Measurements from ENCODE around the gene CCDC187. TPM values are rescaled to one million over a fixed set of nuclear protein-coding genes. Genes with fewer than 3 reads are reported as not detected.

The CCDC187 gene
- total and polyA plus RNA-seq, 2 of the 13 experiments (the other 11 are each of a cell fraction or from before 2014, with no cell fraction given) = 0.03 to 0.13 TPM

DNA sequence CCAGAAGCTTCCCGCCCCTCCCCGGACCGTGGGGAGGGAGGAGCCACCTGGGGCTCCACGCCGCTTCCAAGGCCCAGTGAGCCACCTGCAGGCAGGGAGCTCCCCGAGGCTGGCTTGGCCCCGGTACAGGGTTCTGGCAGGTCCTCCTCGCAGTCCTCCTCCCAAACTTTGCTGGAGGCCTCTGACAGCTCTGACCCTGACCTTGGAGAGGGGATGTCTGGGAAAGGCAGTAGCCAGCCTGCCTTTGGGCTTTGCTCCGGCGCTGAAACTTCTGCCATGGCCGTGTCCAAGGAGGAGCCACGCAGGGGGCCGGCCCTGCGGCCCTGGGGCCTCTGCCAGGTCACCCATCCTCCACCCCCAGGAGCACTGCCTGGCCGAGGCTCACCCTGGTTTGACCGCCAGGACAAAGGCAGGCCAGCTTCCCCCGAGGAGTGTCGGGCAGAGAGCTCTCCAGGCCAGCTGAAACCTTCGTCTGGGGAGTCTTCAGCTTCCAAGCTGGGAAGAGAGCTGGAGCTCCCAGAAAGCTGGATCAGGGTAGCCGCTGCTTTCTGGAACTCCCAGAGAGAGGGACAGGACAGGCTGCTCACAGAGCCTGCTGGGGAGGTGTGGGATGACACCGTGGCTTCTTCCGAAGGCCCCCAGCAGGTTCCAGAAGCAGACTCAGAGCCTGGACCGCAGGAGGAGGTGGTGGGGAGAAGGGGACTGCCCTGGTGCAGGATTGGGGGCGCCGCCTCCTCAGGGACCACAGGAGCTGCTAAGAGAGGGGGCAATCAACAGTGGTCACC is 49.3 kb downstream of the CCDC187 start (continued):
- TF ChIP-seq SAFB2 (CRISPR knock-in tag; IDR thresholded peaks at IDR 0.05; ENCODE audit: borderline replicate concordance, low read depth) = no peak
- TF ChIP-seq, protein P1, sequence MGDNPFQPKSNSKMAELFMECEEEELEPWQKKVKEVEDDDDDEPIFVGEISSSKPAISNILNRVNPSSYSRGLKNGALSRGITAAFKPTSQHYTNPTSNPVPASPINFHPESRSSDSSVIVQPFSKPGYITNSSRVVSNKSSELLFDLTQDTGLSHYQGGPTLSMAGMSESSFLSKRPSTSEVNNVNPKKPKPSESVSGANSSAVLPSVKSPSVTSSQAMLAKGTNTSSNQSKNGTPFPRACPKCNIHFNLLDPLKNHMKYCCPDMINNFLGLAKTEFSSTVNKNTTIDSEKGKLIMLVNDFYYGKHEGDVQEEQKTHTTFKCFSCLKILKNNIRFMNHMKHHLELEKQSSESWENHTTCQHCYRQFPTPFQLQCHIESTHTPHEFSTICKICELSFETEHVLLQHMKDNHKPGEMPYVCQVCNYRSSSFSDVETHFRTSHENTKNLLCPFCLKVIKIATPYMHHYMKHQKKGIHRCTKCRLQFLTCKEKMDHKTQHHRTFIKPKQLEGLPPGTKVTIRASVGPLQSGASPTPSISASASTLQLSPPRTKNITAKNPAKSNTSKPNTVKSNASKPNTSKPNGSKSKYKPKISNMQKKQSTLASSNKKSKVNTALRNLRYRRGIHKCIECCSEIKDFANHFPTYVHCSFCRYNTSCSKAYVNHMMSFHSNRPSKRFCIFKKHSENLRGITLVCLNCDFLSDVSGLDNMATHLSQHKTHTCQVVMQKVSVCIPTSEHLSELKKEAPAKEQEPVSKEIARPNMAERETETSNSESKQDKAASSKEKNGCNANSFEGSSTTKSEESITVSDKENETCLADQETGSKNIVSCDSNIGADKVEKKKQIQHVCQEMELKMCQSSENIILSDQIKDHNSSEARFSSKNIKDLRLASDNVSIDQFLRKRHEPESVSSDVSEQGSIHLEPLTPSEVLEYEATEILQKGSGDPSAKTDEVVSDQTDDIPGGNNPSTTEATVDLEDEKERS (CRISPR knock-in tag; IDR thresholded peaks at IDR 0.05) = no peak
- no peak for TF ChIP-seq ZEB1 (IDR thresholded peaks at IDR 0.05; ENCODE audit: insufficient replicate concordance, low read depth)
- TF ChIP-seq, protein P2, sequence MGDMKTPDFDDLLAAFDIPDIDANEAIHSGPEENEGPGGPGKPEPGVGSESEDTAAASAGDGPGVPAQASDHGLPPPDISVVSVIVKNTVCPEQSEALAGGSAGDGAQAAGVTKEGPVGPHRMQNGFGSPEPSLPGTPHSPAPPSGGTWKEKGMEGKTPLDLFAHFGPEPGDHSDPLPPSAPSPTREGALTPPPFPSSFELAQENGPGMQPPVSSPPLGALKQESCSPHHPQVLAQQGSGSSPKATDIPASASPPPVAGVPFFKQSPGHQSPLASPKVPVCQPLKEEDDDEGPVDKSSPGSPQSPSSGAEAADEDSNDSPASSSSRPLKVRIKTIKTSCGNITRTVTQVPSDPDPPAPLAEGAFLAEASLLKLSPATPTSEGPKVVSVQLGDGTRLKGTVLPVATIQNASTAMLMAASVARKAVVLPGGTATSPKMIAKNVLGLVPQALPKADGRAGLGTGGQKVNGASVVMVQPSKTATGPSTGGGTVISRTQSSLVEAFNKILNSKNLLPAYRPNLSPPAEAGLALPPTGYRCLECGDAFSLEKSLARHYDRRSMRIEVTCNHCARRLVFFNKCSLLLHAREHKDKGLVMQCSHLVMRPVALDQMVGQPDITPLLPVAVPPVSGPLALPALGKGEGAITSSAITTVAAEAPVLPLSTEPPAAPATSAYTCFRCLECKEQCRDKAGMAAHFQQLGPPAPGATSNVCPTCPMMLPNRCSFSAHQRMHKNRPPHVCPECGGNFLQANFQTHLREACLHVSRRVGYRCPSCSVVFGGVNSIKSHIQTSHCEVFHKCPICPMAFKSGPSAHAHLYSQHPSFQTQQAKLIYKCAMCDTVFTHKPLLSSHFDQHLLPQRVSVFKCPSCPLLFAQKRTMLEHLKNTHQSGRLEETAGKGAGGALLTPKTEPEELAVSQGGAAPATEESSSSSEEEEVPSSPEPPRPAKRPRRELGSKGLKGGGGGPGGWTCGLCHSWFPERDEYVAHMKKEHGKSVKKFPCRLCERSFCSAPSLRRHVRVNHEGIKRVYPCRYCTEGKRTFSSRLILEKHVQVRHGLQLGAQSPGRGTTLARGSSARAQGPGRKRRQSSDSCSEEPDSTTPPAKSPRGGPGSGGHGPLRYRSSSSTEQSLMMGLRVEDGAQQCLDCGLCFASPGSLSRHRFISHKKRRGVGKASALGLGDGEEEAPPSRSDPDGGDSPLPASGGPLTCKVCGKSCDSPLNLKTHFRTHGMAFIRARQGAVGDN (CRISPR knock-in tag; IDR thresholded peaks at IDR 0.05) = peak; percentile 70
- TF ChIP-seq ATAD3A (CRISPR knock-in tag; IDR thresholded peaks at IDR 0.05) = no peak
- TF ChIP-seq AHR (CRISPR knock-in tag; IDR thresholded peaks at IDR 0.05) = no peak
- TF ChIP-seq, protein P3, sequence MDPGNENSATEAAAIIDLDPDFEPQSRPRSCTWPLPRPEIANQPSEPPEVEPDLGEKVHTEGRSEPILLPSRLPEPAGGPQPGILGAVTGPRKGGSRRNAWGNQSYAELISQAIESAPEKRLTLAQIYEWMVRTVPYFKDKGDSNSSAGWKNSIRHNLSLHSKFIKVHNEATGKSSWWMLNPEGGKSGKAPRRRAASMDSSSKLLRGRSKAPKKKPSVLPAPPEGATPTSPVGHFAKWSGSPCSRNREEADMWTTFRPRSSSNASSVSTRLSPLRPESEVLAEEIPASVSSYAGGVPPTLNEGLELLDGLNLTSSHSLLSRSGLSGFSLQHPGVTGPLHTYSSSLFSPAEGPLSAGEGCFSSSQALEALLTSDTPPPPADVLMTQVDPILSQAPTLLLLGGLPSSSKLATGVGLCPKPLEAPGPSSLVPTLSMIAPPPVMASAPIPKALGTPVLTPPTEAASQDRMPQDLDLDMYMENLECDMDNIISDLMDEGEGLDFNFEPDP (CRISPR knock-in tag; conservative IDR thresholded peaks at IDR 0.05) = 0 out of 2 replicates have a peak, but pooled peaks have one; percentile 48
- no peak for TF ChIP-seq NCOA5 (CRISPR knock-in tag; IDR thresholded peaks at IDR 0.05)
- 0 out of 2 replicates have a peak, but pooled peaks have one; percentile 50 for TF ChIP-seq ZNF451 (CRISPR knock-in tag; IDR thresholded peaks at IDR 0.05)
- peak; percentile 21 for TF ChIP-seq YY1 (IDR thresholded peaks at IDR 0.05; ENCODE audit: insufficient read depth, insufficient replicate concordance, low read depth, low read length)
- no peak for TF ChIP-seq ZNF709 (CRISPR knock-in tag; IDR thresholded peaks at IDR 0.05)
- no peak for TF ChIP-seq ZIK1 (CRISPR knock-in tag; IDR thresholded peaks at IDR 0.05; ENCODE audit: borderline replicate concordance, low read depth)
- TF ChIP-seq, protein P4, sequence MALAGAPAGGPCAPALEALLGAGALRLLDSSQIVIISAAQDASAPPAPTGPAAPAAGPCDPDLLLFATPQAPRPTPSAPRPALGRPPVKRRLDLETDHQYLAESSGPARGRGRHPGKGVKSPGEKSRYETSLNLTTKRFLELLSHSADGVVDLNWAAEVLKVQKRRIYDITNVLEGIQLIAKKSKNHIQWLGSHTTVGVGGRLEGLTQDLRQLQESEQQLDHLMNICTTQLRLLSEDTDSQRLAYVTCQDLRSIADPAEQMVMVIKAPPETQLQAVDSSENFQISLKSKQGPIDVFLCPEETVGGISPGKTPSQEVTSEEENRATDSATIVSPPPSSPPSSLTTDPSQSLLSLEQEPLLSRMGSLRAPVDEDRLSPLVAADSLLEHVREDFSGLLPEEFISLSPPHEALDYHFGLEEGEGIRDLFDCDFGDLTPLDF (CRISPR knock-in tag; IDR thresholded peaks at IDR 0.05) = no peak
- no peak for TF ChIP-seq LCORL (IDR thresholded peaks at IDR 0.05)
- peak; percentile 25 for TF ChIP-seq LCORL (CRISPR knock-in tag; IDR thresholded peaks at IDR 0.05)
- TF ChIP-seq FOXA1 (IDR thresholded peaks at IDR 0.05) = no peak
- TF ChIP-seq FOXA1 (CRISPR knock-in tag; IDR thresholded peaks at IDR 0.05) = no peak
- TF ChIP-seq SIX1 (CRISPR knock-in tag; IDR thresholded peaks at IDR 0.05; ENCODE audit: borderline replicate concordance) = no peak
- no peak for TF ChIP-seq YEATS2 (CRISPR knock-in tag; IDR thresholded peaks at IDR 0.05; ENCODE audit: borderline replicate concordance)
- TF ChIP-seq JDP2 (CRISPR knock-in tag; IDR thresholded peaks at IDR 0.05; ENCODE audit: borderline replicate concordance) = no peak
- TF ChIP-seq FOXJ3 (CRISPR knock-in tag; IDR thresholded peaks at IDR 0.05; ENCODE audit: borderline replicate concordance) = no peak
